Measurements from ENCODE around the gene PARP12. TPM values are rescaled to one million over a fixed set of nuclear protein-coding genes. Genes with fewer than 3 reads are reported as not detected.

PARP12 gene
- total and polyA plus RNA-seq, 10 of the 15 experiments (the other 5 are each of a cell fraction or from before 2014, with no cell fraction given) = 0.98 to 51.8 (median 18.0) TPM

DNA sequence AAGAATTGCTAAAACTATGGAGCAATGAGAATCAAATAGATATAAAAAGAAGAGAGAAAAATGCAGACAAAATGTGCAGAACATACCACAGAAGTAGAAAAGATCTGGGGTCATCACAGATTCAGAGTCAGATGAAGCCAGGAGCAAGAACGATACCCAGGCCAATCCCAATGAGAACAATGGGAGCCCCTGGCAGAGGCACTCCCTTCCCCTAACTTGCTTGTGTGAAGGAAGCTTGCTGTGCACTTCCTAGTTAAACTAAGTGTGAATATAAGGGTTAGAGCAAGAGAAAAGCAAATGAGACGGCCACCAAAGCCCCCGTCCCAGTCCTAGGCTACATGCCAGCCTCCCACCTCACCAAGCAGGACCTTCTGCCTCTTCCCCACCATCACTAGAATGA is 12.7 kb downstream of the PARP12 start:
- Histone ChIP-seq H3K4me2 (ENCODE audit: control insufficient read depth, insufficient read depth) (no peak overlapping the region), H3K36me3 (ENCODE audit: control insufficient read depth in 2 of 2, insufficient read depth in 2 of 2, low read length in 1 of 2) (peaks cover 0 to 2% of the 10 kb centered on the region in 2 experiments; a peak in 1 of 4 replicates), H4K20me1 (ENCODE audit: control insufficient read depth, insufficient read depth) (no peaks in the 10 kb centered on the region; the same call in 1 of the 2 replicates), H2AFZ (ENCODE audit: control insufficient read depth, low read depth, low read length) (no peak overlapping the region), H3K9ac (ENCODE audit: control insufficient read depth, insufficient read depth, low read length) (no peak overlapping the region), H3K9me3 (replicated peaks; ENCODE audit: control insufficient read depth, insufficient read depth, low read length) (no peaks in the 10 kb centered on the region), H3K27me3 (replicated peaks in 1 of 2; ENCODE audit: control insufficient read depth in 2 of 2, insufficient read depth in 2 of 2, low read length in 1 of 2) (no peaks in the 10 kb centered on the region), H3K4me3 (no peak overlapping the region), H3K4me1 (ENCODE audit: control insufficient read depth, insufficient read depth, low read length) (peaks cover 17% of the 10 kb centered on the region), H3K27ac (ENCODE audit: control insufficient read depth, insufficient read depth) (no peak overlapping the region), H3K79me2 (ENCODE audit: control insufficient read depth, insufficient read depth, low read length) (no peaks in the 10 kb centered on the region)
- FAIRE-seq (no peak), DNase-seq (ENCODE audit: low read depth, low spot score) (no peak), ATAC-seq (no peak)
- in situ Hi-C loops (cut with MboI) = loop anchor here (10.0 kb wide), 1 partner anchor 935 kb away; no protein-coding TSS in a partner anchor
- ChIA-PET POLR2A (no interaction called here), SMC1A (ENCODE audit: uncharacterized antibody, unreplicated experiment) (no interaction called here), RAD21 (ENCODE audit: unreplicated experiment) (no interaction called here), CTCF (no interaction called here)
- intact Hi-C loops (cut with micrococcal nuclease; ENCODE audit: unreplicated experiment) = no loop called here
- WGBS (ENCODE audit: insufficient coverage, insufficient replicate concordance, low lambda C conversion rate, missing lambda C conversion rate) = 89% methylated on average over 3 of the region's 3 CpGs
- BruUV-seq (replicated peaks) = no TSS peak
- TF ChIP-seq, protein P1, sequence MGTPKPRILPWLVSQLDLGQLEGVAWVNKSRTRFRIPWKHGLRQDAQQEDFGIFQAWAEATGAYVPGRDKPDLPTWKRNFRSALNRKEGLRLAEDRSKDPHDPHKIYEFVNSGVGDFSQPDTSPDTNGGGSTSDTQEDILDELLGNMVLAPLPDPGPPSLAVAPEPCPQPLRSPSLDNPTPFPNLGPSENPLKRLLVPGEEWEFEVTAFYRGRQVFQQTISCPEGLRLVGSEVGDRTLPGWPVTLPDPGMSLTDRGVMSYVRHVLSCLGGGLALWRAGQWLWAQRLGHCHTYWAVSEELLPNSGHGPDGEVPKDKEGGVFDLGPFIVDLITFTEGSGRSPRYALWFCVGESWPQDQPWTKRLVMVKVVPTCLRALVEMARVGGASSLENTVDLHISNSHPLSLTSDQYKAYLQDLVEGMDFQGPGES (IDR thresholded peaks at IDR 0.05) = no peak
- no peak for TF ChIP-seq JUND (IDR thresholded peaks at IDR 0.05; ENCODE audit: low read depth, low read length)
- no peak for TF ChIP-seq HDGF (IDR thresholded peaks at IDR 0.05)
- TF ChIP-seq PAX5 (IDR thresholded peaks at IDR 0.05; ENCODE audit: borderline replicate concordance, low read depth, low read length) = no peak
- no peak for TF ChIP-seq ZZZ3 (IDR thresholded peaks at IDR 0.05; ENCODE audit: control insufficient read depth, insufficient read length, low read depth)
- TF ChIP-seq, protein P2, sequence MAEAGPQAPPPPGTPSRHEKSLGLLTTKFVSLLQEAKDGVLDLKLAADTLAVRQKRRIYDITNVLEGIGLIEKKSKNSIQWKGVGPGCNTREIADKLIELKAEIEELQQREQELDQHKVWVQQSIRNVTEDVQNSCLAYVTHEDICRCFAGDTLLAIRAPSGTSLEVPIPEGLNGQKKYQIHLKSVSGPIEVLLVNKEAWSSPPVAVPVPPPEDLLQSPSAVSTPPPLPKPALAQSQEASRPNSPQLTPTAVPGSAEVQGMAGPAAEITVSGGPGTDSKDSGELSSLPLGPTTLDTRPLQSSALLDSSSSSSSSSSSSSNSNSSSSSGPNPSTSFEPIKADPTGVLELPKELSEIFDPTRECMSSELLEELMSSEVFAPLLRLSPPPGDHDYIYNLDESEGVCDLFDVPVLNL (IDR thresholded peaks at IDR 0.05; ENCODE audit: low read depth, low read length) = no peak
- TF ChIP-seq, protein P3, sequence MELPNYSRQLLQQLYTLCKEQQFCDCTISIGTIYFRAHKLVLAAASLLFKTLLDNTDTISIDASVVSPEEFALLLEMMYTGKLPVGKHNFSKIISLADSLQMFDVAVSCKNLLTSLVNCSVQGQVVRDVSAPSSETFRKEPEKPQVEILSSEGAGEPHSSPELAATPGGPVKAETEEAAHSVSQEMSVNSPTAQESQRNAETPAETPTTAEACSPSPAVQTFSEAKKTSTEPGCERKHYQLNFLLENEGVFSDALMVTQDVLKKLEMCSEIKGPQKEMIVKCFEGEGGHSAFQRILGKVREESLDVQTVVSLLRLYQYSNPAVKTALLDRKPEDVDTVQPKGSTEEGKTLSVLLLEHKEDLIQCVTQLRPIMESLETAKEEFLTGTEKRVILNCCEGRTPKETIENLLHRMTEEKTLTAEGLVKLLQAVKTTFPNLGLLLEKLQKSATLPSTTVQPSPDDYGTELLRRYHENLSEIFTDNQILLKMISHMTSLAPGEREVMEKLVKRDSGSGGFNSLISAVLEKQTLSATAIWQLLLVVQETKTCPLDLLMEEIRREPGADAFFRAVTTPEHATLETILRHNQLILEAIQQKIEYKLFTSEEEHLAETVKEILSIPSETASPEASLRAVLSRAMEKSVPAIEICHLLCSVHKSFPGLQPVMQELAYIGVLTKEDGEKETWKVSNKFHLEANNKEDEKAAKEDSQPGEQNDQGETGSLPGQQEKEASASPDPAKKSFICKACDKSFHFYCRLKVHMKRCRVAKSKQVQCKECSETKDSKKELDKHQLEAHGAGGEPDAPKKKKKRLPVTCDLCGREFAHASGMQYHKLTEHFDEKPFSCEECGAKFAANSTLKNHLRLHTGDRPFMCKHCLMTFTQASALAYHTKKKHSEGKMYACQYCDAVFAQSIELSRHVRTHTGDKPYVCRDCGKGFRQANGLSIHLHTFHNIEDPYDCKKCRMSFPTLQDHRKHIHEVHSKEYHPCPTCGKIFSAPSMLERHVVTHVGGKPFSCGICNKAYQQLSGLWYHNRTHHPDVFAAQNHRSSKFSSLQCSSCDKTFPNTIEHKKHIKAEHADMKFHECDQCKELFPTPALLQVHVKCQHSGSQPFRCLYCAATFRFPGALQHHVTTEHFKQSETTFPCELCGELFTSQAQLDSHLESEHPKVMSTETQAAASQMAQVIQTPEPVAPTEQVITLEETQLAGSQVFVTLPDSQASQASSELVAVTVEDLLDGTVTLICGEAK (IDR thresholded peaks at IDR 0.05; ENCODE audit: borderline replicate concordance) = no peak
- TF ChIP-seq, protein P4, sequence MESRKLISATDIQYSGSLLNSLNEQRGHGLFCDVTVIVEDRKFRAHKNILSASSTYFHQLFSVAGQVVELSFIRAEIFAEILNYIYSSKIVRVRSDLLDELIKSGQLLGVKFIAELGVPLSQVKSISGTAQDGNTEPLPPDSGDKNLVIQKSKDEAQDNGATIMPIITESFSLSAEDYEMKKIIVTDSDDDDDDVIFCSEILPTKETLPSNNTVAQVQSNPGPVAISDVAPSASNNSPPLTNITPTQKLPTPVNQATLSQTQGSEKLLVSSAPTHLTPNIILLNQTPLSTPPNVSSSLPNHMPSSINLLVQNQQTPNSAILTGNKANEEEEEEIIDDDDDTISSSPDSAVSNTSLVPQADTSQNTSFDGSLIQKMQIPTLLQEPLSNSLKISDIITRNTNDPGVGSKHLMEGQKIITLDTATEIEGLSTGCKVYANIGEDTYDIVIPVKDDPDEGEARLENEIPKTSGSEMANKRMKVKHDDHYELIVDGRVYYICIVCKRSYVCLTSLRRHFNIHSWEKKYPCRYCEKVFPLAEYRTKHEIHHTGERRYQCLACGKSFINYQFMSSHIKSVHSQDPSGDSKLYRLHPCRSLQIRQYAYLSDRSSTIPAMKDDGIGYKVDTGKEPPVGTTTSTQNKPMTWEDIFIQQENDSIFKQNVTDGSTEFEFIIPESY (IDR thresholded peaks at IDR 0.05) = no peak
- TF ChIP-seq NR2C1 (IDR thresholded peaks at IDR 0.05) = no peak
- TF ChIP-seq, protein P5, sequence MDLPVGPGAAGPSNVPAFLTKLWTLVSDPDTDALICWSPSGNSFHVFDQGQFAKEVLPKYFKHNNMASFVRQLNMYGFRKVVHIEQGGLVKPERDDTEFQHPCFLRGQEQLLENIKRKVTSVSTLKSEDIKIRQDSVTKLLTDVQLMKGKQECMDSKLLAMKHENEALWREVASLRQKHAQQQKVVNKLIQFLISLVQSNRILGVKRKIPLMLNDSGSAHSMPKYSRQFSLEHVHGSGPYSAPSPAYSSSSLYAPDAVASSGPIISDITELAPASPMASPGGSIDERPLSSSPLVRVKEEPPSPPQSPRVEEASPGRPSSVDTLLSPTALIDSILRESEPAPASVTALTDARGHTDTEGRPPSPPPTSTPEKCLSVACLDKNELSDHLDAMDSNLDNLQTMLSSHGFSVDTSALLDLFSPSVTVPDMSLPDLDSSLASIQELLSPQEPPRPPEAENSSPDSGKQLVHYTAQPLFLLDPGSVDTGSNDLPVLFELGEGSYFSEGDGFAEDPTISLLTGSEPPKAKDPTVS (IDR thresholded peaks at IDR 0.05; ENCODE audit: low read depth, low read length) = no peak
- TF ChIP-seq BCL11A (IDR thresholded peaks at IDR 0.05; ENCODE audit: low read depth, low read length) = no peak
- TF ChIP-seq MYC (IDR thresholded peaks at IDR 0.05; ENCODE audit: insufficient read depth, insufficient read length, insufficient replicate concordance, low read length, severe bottlenecking) = no peak
- TF ChIP-seq ASH2L (IDR thresholded peaks at IDR 0.05; ENCODE audit: borderline replicate concordance, low read depth) = no peak
- TF ChIP-seq ZNF622 (IDR thresholded peaks at IDR 0.05) = no peak
- no peak for TF ChIP-seq SPI1 (IDR thresholded peaks at IDR 0.05; ENCODE audit: borderline replicate concordance, insufficient read depth, low read depth, low read length)
- no peak for TF ChIP-seq STAT3 (IDR thresholded peaks at IDR 0.05; ENCODE audit: low read depth, low read length)
